ENCODE results near the gene MED13L. TPM values are rescaled to one million over a fixed set of nuclear protein-coding genes. Genes with fewer than 3 reads are reported as not detected.
"Not testable (repeated sequence)": the region's sequence is repeated elsewhere in the genome, so short reads cannot be mapped to it uniquely, and the experiment has no call there.

The MED13L gene
- total and polyA plus RNA-seq, 11 donors = 12.2 to 84.1 (median 60.2) TPM

- 53 to 71% (median 66%) methylated on average over 5 of the region's 5 CpGs for WGBS, 4 donors
- intact Hi-C loops (cut with DNase I) = no loop called here
- no peak for ATAC-seq
- Histone ChIP-seq H3K27ac (no peak overlapping the region), H3K36me3 (peaks cover 0 to 98% (median 87%) of the 10 kb centered on the region in 9 donors), H3K9me3 (no peaks in the 10 kb centered on the region), H3K4me3 (no peak overlapping the region), H3K27me3 (no peaks in the 10 kb centered on the region), H3K4me1 (peaks cover 0 to 25% (median 6%) of the 10 kb centered on the region in 12 donors)
- TF ChIP-seq POLR2A (IDR thresholded peaks at IDR 0.05) (no peak), CTCF (IDR thresholded peaks at IDR 0.05) (peak in 7 of 12 donors; percentile 9 to 31 (median 20))
- DNase-seq = no peak
These were observed 294.2 kb downstream of the MED13L start for GRCh38 chr12:115983226-115983798.

GRCh38 chr12:115980339-115980738 is 297.2 kb downstream of the MED13L start:
- no peak for DNase-seq
- Histone ChIP-seq H3K4me1 (peaks cover 0 to 14% (median 5%) of the 10 kb centered on the region in 12 donors), H3K4me3 (no peak overlapping the region), H3K27ac (no peak overlapping the region), H3K27me3 (no peaks in the 10 kb centered on the region), H3K9me3 (no peaks in the 10 kb centered on the region), H3K36me3 (peaks cover 0 to 95% (median 80%) of the 10 kb centered on the region in 9 donors)
- ATAC-seq = no peak
- WGBS, 4 donors = 87 to 94% (median 90%) methylated on average over 3 of the region's 3 CpGs
- TF ChIP-seq POLR2A (IDR thresholded peaks at IDR 0.05) (no peak), CTCF (IDR thresholded peaks at IDR 0.05) (no peak)
- intact Hi-C loops (cut with DNase I) = no loop called here

GRCh38 chr12:115979851-115980250 is 297.6 kb downstream of the MED13L start:
- Histone ChIP-seq H3K4me3 (no peak overlapping the region), H3K4me1 (peaks cover 0 to 14% (median 5%) of the 10 kb centered on the region in 12 donors), H3K36me3 (peaks cover 0 to 95% (median 80%) of the 10 kb centered on the region in 9 donors), H3K27ac (no peak overlapping the region), H3K27me3 (no peaks in the 10 kb centered on the region), H3K9me3 (no peaks in the 10 kb centered on the region)
- ATAC-seq = no peak
- DNase-seq = no peak
- no peak for TF ChIP-seq CTCF (IDR thresholded peaks at IDR 0.05)
- WGBS, 4 donors = 73 to 77% (median 75%) methylated on average over 3 of the region's 3 CpGs
- intact Hi-C loops (cut with DNase I) = no loop called here

- no peaks in the 10 kb centered on the region for H3K27me3 ChIP-seq
- no peak overlapping the region for H3K4me3 ChIP-seq
- DNase-seq (no peak), ATAC-seq (no peak)
- intact Hi-C loops (cut with DNase I) = no loop called here
- peak overlapping the region in 1 of 12 donors; percentile 6 for H3K27ac ChIP-seq
- no peaks in the 10 kb centered on the region for H3K9me3 ChIP-seq
- peaks cover 0 to 95% (median 80%) of the 10 kb centered on the region in 9 donors for H3K36me3 ChIP-seq
- peaks cover 0 to 14% (median 5%) of the 10 kb centered on the region in 12 donors for H3K4me1 ChIP-seq
- no peak for TF ChIP-seq CTCF (IDR thresholded peaks at IDR 0.05)
- TF ChIP-seq POLR2A (IDR thresholded peaks at IDR 0.05) = no peak
These were observed 298.1 kb downstream of the MED13L start for GRCh38 chr12:115979351-115979750.

GRCh38 chr12:115976829-115977228 is 300.7 kb downstream of the MED13L start:
- intact Hi-C loops (cut with DNase I); H3K9me3 ChIP-seq; H3K4me3 ChIP-seq; ATAC-seq; H3K27ac ChIP-seq; DNase-seq; H3K27me3 ChIP-seq: not testable (repeated sequence)
- Histone ChIP-seq H3K4me1 (peaks cover 0 to 23% (median 6%) of the 10 kb centered on the region in 12 donors), H3K36me3 (peaks cover 0 to 95% (median 80%) of the 10 kb centered on the region in 9 donors)
- 97 to 100% (median 99%) methylated on average over 2 of the region's 2 CpGs for WGBS, 4 donors

Measured in heart left ventricle (tissue), 16 donors.